IMR-90 (cell line): ENCODE measurements around the gene MED17. TPM values are rescaled to one million over a fixed set of nuclear protein-coding genes. Genes with fewer than 3 reads are reported as not detected.

Experiments used
- ATAC-seq: fragments of 200-7000 bp; cut with Tn5 transposase; 2 replicates; pipeline ENCODE4 v1.9.1; 2020; ENCODE audit warnings: low read depth, mild to moderate bottlenecking, moderate library complexity
- BruUV-seq: library from RNA; stranded (reverse); fragments of 400-500 nt; replicated peaks from 2 replicates; lab custom pipeline; 2021; lab: Mats Ljungman, UMichigan
- CTCF ChIA-PET: fragments of 300-600 bp; formaldehyde crosslinking; extraction: SDS; loops from one replicate; lab custom pipeline; 2021; ENCODE audit warnings: antibody characterized with exemption; lab: Yijun Ruan, JAX
- POLR2A ChIA-PET: fragments of 300-600 bp; sonication (Branson Sonifier 250); formaldehyde crosslinking; loops from one replicate; lab custom pipeline; 2022; ENCODE audit warnings: antibody characterized with exemption; ENCODE audit not compliant: unreplicated experiment; lab: Charles Lee
- DNase-seq: peaks from one replicate; pipeline ENCODE4 v3.0.0; 2013
- H2AFZ ChIP-seq: replicated peaks from 2 replicates; pipeline ENCODE3; 2013; ENCODE audit warnings: low read length, mild to moderate bottlenecking; ENCODE audit not compliant: poor library complexity
- H2AK5ac ChIP-seq: 2 replicates; pipeline ENCODE4 v1.6.1; 2013; ENCODE audit warnings: low read depth, low read length, inconsistent platforms
- H2AK9ac ChIP-seq: replicated peaks from 2 replicates; pipeline ENCODE3; 2013; ENCODE audit warnings: mild to moderate bottlenecking, low read depth, low read length, moderate library complexity; ENCODE audit not compliant: poor library complexity
- H2BK120ac ChIP-seq: 2 replicates; pipeline ENCODE4 v1.6.1; 2013; ENCODE audit warnings: low read depth, low read length, inconsistent platforms
- H2BK15ac ChIP-seq: 3 replicates; pipeline ENCODE4 v1.6.1; 2013; ENCODE audit warnings: low read depth, low read length, inconsistent platforms
- H2BK20ac ChIP-seq: 2 replicates; pipeline ENCODE4 v1.6.1; 2013; ENCODE audit warnings: low read depth, mild to moderate bottlenecking, inconsistent platforms, low read length, moderate library complexity
- H2BK5ac ChIP-seq: 2 replicates; pipeline ENCODE4 v1.6.1; 2013; ENCODE audit warnings: mild to moderate bottlenecking, low read depth, low read length, inconsistent platforms; ENCODE audit not compliant: poor library complexity, severe bottlenecking
- H3K14ac ChIP-seq: replicated peaks from 2 replicates; pipeline ENCODE4 v1.6.1; 2013; ENCODE audit warnings: low read depth, low read length, inconsistent platforms
- H3K18ac ChIP-seq: 2 replicates; pipeline ENCODE4 v1.6.1; 2013; ENCODE audit warnings: low read depth, low read length, control low read depth
- H3K23ac ChIP-seq: 2 replicates; pipeline ENCODE4 v1.6.1; 2013; ENCODE audit warnings: low read depth, low read length, inconsistent platforms
- H3K27ac ChIP-seq: 2 replicates; pipeline ENCODE4 v1.5.1; 2013; ENCODE audit warnings: mild to moderate bottlenecking, control low read depth, low read length; ENCODE audit not compliant: insufficient read depth
- H3K27me3 ChIP-seq: 2 replicates; pipeline ENCODE4 v1.6.1; 2013; ENCODE audit warnings: low read length; ENCODE audit not compliant: control insufficient read depth, insufficient read depth
- H3K36me3 ChIP-seq: 2 replicates; pipeline ENCODE4 v1.6.1; 2013; ENCODE audit warnings: low read length, mixed read lengths; ENCODE audit not compliant: control insufficient read depth, insufficient read depth
- H3K4ac ChIP-seq: 2 replicates; pipeline ENCODE4 v1.6.1; 2013; ENCODE audit warnings: low read depth, low read length, inconsistent platforms
- H3K4me1 ChIP-seq: 2 replicates; pipeline ENCODE4 v1.6.1; 2013; ENCODE audit warnings: low read length, mixed read lengths; ENCODE audit not compliant: control insufficient read depth, insufficient read depth
- H3K4me2 ChIP-seq: 2 replicates; pipeline ENCODE4 v1.6.1; 2013; ENCODE audit warnings: low read depth, mild to moderate bottlenecking, control low read depth, low read length, moderate library complexity
- H3K4me3 ChIP-seq: 2 replicates; pipeline ENCODE4 v1.5.1; 2013; ENCODE audit warnings: low read depth, mild to moderate bottlenecking, control low read depth, low read length, moderate library complexity; ENCODE audit not compliant: insufficient read depth
- H3K56ac ChIP-seq: 2 replicates; pipeline ENCODE4 v1.6.1; 2013; ENCODE audit warnings: low read length, inconsistent platforms; ENCODE audit not compliant: insufficient read depth; ENCODE audit errors: extremely low read depth
- H3K79me1 ChIP-seq, 2 experiments: 2 replicates each; pipeline ENCODE4 v1.6.1; 2013; ENCODE audit warnings: low read length in 2 of 2, inconsistent platforms in 1 of 2, low read depth in 1 of 2
- H3K9ac ChIP-seq: 2 replicates; pipeline ENCODE4 v1.6.1; 2013; ENCODE audit warnings: low read depth, low read length, control low read depth
- H3K9me1 ChIP-seq: 2 replicates; pipeline ENCODE4 v1.6.1; 2013; ENCODE audit warnings: low read length, inconsistent platforms; ENCODE audit not compliant: insufficient read depth
- H3K9me3 ChIP-seq: 2 replicates; pipeline ENCODE4 v1.6.1; 2013; ENCODE audit warnings: low read length; ENCODE audit not compliant: control insufficient read depth, insufficient read depth
- H4K20me1 ChIP-seq: 2 replicates; pipeline ENCODE4 v1.6.1; 2013; ENCODE audit warnings: low read length, inconsistent platforms; ENCODE audit not compliant: insufficient read depth
- H4K5ac ChIP-seq: 2 replicates; pipeline ENCODE4 v1.6.1; 2013; ENCODE audit warnings: mild to moderate bottlenecking, low read depth, low read length, control low read depth
- H4K8ac ChIP-seq, 2 experiments: 2 replicates each; pipeline ENCODE4 v1.6.1; 2013; ENCODE audit warnings: low read depth in 2 of 2, low read length in 2 of 2, control low read depth in 1 of 2, inconsistent platforms in 1 of 2
- H4K91ac ChIP-seq: 2 replicates; pipeline ENCODE4 v1.6.1; 2013; ENCODE audit warnings: low read depth, low read length, inconsistent platforms; ENCODE audit not compliant: insufficient read depth
- BHLHE40 ChIP-seq: fragments of 150-350 bp; IDR thresholded peaks from 2 replicates; pipeline ENCODE4 v1.6.1; 2016; ENCODE audit warnings: mild to moderate bottlenecking, low read depth, low read length
- FOS ChIP-seq: fragments of 150-350 bp; IDR thresholded peaks from 2 replicates; pipeline ENCODE4 v1.6.1; 2016; ENCODE audit warnings: low read depth, low read length
- MAFK ChIP-seq: IDR thresholded peaks from 2 replicates; pipeline ENCODE4 v1.6.1; 2012; ENCODE audit warnings: low read depth, low read length, improper control_type of control experiment
- NFE2L2 ChIP-seq: fragments of 150-350 bp; IDR thresholded peaks from 2 replicates; pipeline ENCODE4 v1.6.1; 2016; ENCODE audit warnings: low read depth, mild to moderate bottlenecking, low read length
- RAD21 ChIP-seq: IDR thresholded peaks from 2 replicates; pipeline ENCODE4 v1.6.1; 2012; ENCODE audit warnings: low read length, improper control_type of control experiment
- WGBS, 2 experiments: methylation state at CpG; one replicate each; pipeline versions ENCODE4 v1.1.5 to v1.1.7; 2013; ENCODE audit warnings: missing lambda C conversion rate in 2 of 2; ENCODE audit not compliant: insufficient read length in 1 of 2; ENCODE audit errors: extremely low coverage in 2 of 2; 5-methylcytosine and 5-hydroxymethylcytosine counted together
- dilution Hi-C: fragments of 300-500 bp; cut with HindIII; formaldehyde crosslinking; loops from one replicate; pipeline ENCODE4 v1.14.3; 2018; ENCODE audit warnings: low sequenced_read_pairs; ENCODE audit not compliant: unreplicated experiment
- in situ Hi-C: fragments of 300-500 bp; cut with MboI; formaldehyde crosslinking; loops from 3 replicates; pipeline ENCODE4 v1.14.3; 2019; ENCODE audit warnings: low sequenced_read_pairs, inconsistent platforms, mixed read lengths
- intact Hi-C: fragments of 100-400 bp; cut with micrococcal nuclease; formaldehyde crosslinking; loops from 2 replicates; pipeline ENCODE4 v1.10.0; 2022
- polyA plus RNA-seq, 3 experiments: library from polyadenylated mRNA; depleted of rRNA; stranded (reverse); fragments of >200 nt; gene quantifications; 2 replicates each; pipeline ENCODE4 v1.2.3, GENCODE V29; 2012; ENCODE audit warnings: low replicate concordance in 1 of 3
- total RNA-seq: library from RNA; depleted of rRNA; stranded (reverse); fragments of >200 nt; gene quantifications from 2 replicates; pipeline ENCODE4 v1.2.3, GENCODE V29; 2012

The MED17 gene
- total and polyA plus RNA-seq, 2 of the 4 experiments (the other 2 are of a cell fraction), result 20.0 to 23.3 TPM

- intact Hi-C loops, result no loop called here
- H4K20me1 ChIP-seq, result no peaks in the 10 kb centered on the region
- H3K4me3 ChIP-seq, result no peak overlapping the region
- no peak overlapping the region for H3K56ac ChIP-seq
- no peaks in the 10 kb centered on the region for H3K9me3 ChIP-seq
- no peak overlapping the region for H4K5ac ChIP-seq
- dilution Hi-C loops, result no loop called here
- H4K91ac ChIP-seq, result no peak overlapping the region
- no peak overlapping the region for H2BK120ac ChIP-seq
- in situ Hi-C loops, result no loop called here
- no peak overlapping the region for H3K23ac ChIP-seq
- no peak overlapping the region for H2AK5ac ChIP-seq
- H3K4ac ChIP-seq, result no peak overlapping the region
- no peak overlapping the region for H2BK5ac ChIP-seq
- H3K9me1 ChIP-seq, result peaks cover 4% of the 10 kb centered on the region; the same call in 1 of the 2 replicates
- H2BK20ac ChIP-seq, result no peak overlapping the region
- no peaks in the 10 kb centered on the region for H3K36me3 ChIP-seq
- no peak overlapping the region for H3K27ac ChIP-seq
- DNase-seq (no peak), ATAC-seq (no peak)
- no peak overlapping the region for H2AFZ ChIP-seq
- ChIA-PET CTCF (no interaction called here), POLR2A (no interaction called here)
- H2BK15ac ChIP-seq, result no peak overlapping the region
- 100% methylated on average over 1 of the region's 5 CpGs; no CpG with 5 or more reads in 1 of the 2 experiments for WGBS, 2 experiments
- H3K18ac ChIP-seq, result no peak overlapping the region
- no peak overlapping the region for H3K14ac ChIP-seq
- no peaks in the 10 kb centered on the region for H3K79me1 ChIP-seq
- BruUV-seq, result no TSS peak
- H3K9ac ChIP-seq, result no peak overlapping the region
- TF ChIP-seq FOS, result no peak
- no peak for TF ChIP-seq BHLHE40
- TF ChIP-seq NFE2L2, result no peak
- no peak for TF ChIP-seq RAD21
- no peak for TF ChIP-seq MAFK
- no peak overlapping the region for H4K8ac ChIP-seq
- peaks cover 3% of the 10 kb centered on the region; the same call in 1 of the 2 replicates for H3K4me1 ChIP-seq
- H3K27me3 ChIP-seq, result peaks cover 5% of the 10 kb centered on the region
- H3K4me2 ChIP-seq, result no peak overlapping the region
- no peak overlapping the region for H2AK9ac ChIP-seq
Measured at GRCh38 chr11:93852242-93852641, 68.2 kb downstream of the MED17 start.
